Measurements from ENCODE around the gene PTPRG. TPM values are rescaled to one million over a fixed set of nuclear protein-coding genes. Genes with fewer than 3 reads are reported as not detected.

PTPRG gene
- total RNA-seq, 1 experiment from 2014 or later, result 32.1 TPM

- Histone ChIP-seq H4K20me1 (ENCODE audit: insufficient read depth) (no peaks in the 10 kb centered on the region), H3K27me3 (ENCODE audit: insufficient read depth, low read length) (no peaks in the 10 kb centered on the region), H3K36me3 (ENCODE audit: control insufficient read depth in 1 of 2, insufficient read depth in 2 of 2, low read length in 2 of 2) (no peaks in the 10 kb centered on the region), H3K9ac (ENCODE audit: low read length) (no peak overlapping the region), H3K27ac (ENCODE audit: low read depth, low read length) (no peak overlapping the region), H2AFZ (ENCODE audit: low read depth, low read length, poor library complexity, severe bottlenecking) (no peak overlapping the region), H3K79me2 (ENCODE audit: insufficient read depth, low read length) (no peaks in the 10 kb centered on the region), H3K4me2 (ENCODE audit: low read length) (no peak overlapping the region), H3K4me3 (replicated peaks in 1 of 2; ENCODE audit: low read depth in 1 of 2, low read length in 2 of 2) (no peak overlapping the region), H3K9me3 (ENCODE audit: control insufficient read depth in 1 of 2, insufficient read depth in 1 of 2, low read depth in 1 of 2, low read length in 2 of 2) (no peaks in the 10 kb centered on the region), H3K4me1 (ENCODE audit: control insufficient read depth in 1 of 2, insufficient read depth in 2 of 2, low read length in 2 of 2) (no peaks in the 10 kb centered on the region), H3K9me2 (ENCODE audit: insufficient read depth) (no peaks in the 10 kb centered on the region)
- intact Hi-C loops (cut with micrococcal nuclease), result no loop called here
- no peak for TF ChIP-seq CEBPB (IDR thresholded peaks at IDR 0.05; ENCODE audit: low read depth)
- no peak for TF ChIP-seq ZNF274 (IDR thresholded peaks at IDR 0.05; ENCODE audit: low read depth, low read length)
- TF ChIP-seq JUND (IDR thresholded peaks at IDR 0.05), result no peak
- TF ChIP-seq MAX (IDR thresholded peaks at IDR 0.05), result no peak
- TF ChIP-seq EZH2 (IDR thresholded peaks at IDR 0.05), result no peak
- TF ChIP-seq EZH2phosphoT487 (IDR thresholded peaks at IDR 0.05; ENCODE audit: borderline replicate concordance), result no peak
- no peak for TF ChIP-seq POLR2AphosphoS5 (IDR thresholded peaks at IDR 0.05; ENCODE audit: low read depth, low read length)
- TF ChIP-seq FOSL1 (IDR thresholded peaks at IDR 0.05; ENCODE audit: low read depth), result no peak
- TF ChIP-seq SIN3A (IDR thresholded peaks at IDR 0.05; ENCODE audit: low read depth), result no peak
- no peak for TF ChIP-seq EGR1 (IDR thresholded peaks at IDR 0.05; ENCODE audit: low read depth)
- TF ChIP-seq CTCF (IDR thresholded peaks at IDR 0.05 in 2 of 3, conservative IDR thresholded peaks at IDR 0.05 in 1 of 3; ENCODE audit: borderline replicate concordance in 1 of 3, insufficient read depth in 1 of 3, low read depth in 2 of 3, low read length in 2 of 3), result no peak
- no peak for TF ChIP-seq ZBTB33 (IDR thresholded peaks at IDR 0.05; ENCODE audit: extremely low read depth, insufficient replicate concordance, low read length)
- ChIA-PET CTCF (no interaction called here), RAD21 (ENCODE audit: low non-redundant PET in 1 of 2, low total read pairs in 2 of 2, uncharacterized antibody in 2 of 2, unreplicated experiment in 2 of 2) (no interaction called here), POLR2A (no interaction called here)
- no TSS peak for BruUV-seq (replicated peaks)
- ATAC-seq (no peak), DNase-seq (ENCODE audit: low read depth, low spot score) (no peak)
These were observed 277.9 kb downstream of the PTPRG start for GRCh38 chr3:61839256-61839655.
